Mucosa of stomach (tissue), 1 donor: ENCODE measurements around the gene MSL1.

Experiments
- H3K27me3 ChIP-seq: one replicate; pipeline ENCODE4 v1.7.0; 2013; ENCODE audit warnings: mild to moderate bottlenecking, low read length; ENCODE audit not compliant: control insufficient read depth, insufficient read depth
- H3K36me3 ChIP-seq: one replicate; pipeline ENCODE4 v1.7.0; 2013; ENCODE audit warnings: low read length; ENCODE audit not compliant: control insufficient read depth, insufficient read depth
- H3K4me1 ChIP-seq: one replicate; pipeline ENCODE4 v1.7.0; 2013; ENCODE audit warnings: mild to moderate bottlenecking, low read length; ENCODE audit not compliant: control insufficient read depth, insufficient read depth
- H3K4me3 ChIP-seq: one replicate; pipeline ENCODE4 v1.7.0; 2013; ENCODE audit warnings: low read length
- H3K9ac ChIP-seq: one replicate; pipeline ENCODE4 v1.7.0; 2013; ENCODE audit warnings: mild to moderate bottlenecking, low read length, moderate library complexity
- H3K9me3 ChIP-seq: one replicate; pipeline ENCODE4 v1.7.0; 2013; ENCODE audit warnings: mild to moderate bottlenecking, low read length, moderate library complexity; ENCODE audit not compliant: control insufficient read depth
- donor health status: Pancreatic carcinoma.

MSL1 gene

GRCh38 chr17:40167685-40168261 lies 46.0 kb downstream of the MSL1 start:
- Histone ChIP-seq H3K9me3 (no peaks in the 10 kb centered on the region), H3K9ac (no peak overlapping the region), H3K4me3 (no peak overlapping the region), H3K27me3 (no peaks in the 10 kb centered on the region), H3K36me3 (peaks cover 19% of the 10 kb centered on the region), H3K4me1 (no peaks in the 10 kb centered on the region)

GRCh38 chr17:40168262-40168832 lies 46.6 kb downstream of the MSL1 start:
- Histone ChIP-seq H3K36me3 (peaks cover 19% of the 10 kb centered on the region), H3K4me3 (no peak overlapping the region), H3K9ac (no peak overlapping the region), H3K27me3 (no peaks in the 10 kb centered on the region), H3K9me3 (no peaks in the 10 kb centered on the region), H3K4me1 (no peaks in the 10 kb centered on the region)

- Histone ChIP-seq H3K9me3 (no peaks in the 10 kb centered on the region), H3K4me1 (no peaks in the 10 kb centered on the region), H3K4me3 (no peak overlapping the region), H3K9ac (no peak overlapping the region), H3K27me3 (no peaks in the 10 kb centered on the region), H3K36me3 (peaks cover 19% of the 10 kb centered on the region)
Measured at GRCh38 chr17:40170325-40170724, 48.6 kb downstream of the MSL1 start.

- no peak overlapping the region for H3K4me3 ChIP-seq
- peaks cover 19% of the 10 kb centered on the region for H3K36me3 ChIP-seq
- H3K9me3 ChIP-seq, result no peaks in the 10 kb centered on the region
- no peaks in the 10 kb centered on the region for H3K27me3 ChIP-seq
- H3K4me1 ChIP-seq, result peaks cover 14% of the 10 kb centered on the region
- H3K9ac ChIP-seq, result no peak overlapping the region
Measured at GRCh38 chr17:40171750-40172149, 50.0 kb downstream of the MSL1 start.

GRCh38 chr17:40173091-40173777 lies 51.5 kb downstream of the MSL1 start:
- Histone ChIP-seq H3K36me3 (peaks cover 11% of the 10 kb centered on the region), H3K9me3 (no peaks in the 10 kb centered on the region), H3K4me3 (no peak overlapping the region), H3K4me1 (peaks cover 18% of the 10 kb centered on the region), H3K27me3 (no peaks in the 10 kb centered on the region), H3K9ac (no peak overlapping the region)

- H3K4me3 ChIP-seq, result no peak overlapping the region
- no peaks in the 10 kb centered on the region for H3K27me3 ChIP-seq
- no peaks in the 10 kb centered on the region for H3K9me3 ChIP-seq
- H3K9ac ChIP-seq, result no peak overlapping the region
- peaks cover 11% of the 10 kb centered on the region for H3K36me3 ChIP-seq
- H3K4me1 ChIP-seq, result peaks cover 18% of the 10 kb centered on the region
Measured at GRCh38 chr17:40173778-40174135, 52.0 kb downstream of the MSL1 start.

GRCh38 chr17:40174514-40174913 lies 52.7 kb downstream of the MSL1 start:
- H3K9ac ChIP-seq, result no peak overlapping the region
- no peaks in the 10 kb centered on the region for H3K27me3 ChIP-seq
- H3K9me3 ChIP-seq, result no peaks in the 10 kb centered on the region
- peaks cover 11% of the 10 kb centered on the region for H3K36me3 ChIP-seq
- peaks cover 20% of the 10 kb centered on the region for H3K4me1 ChIP-seq
- no peak overlapping the region for H3K4me3 ChIP-seq

- H3K4me3 ChIP-seq, result no peak overlapping the region
- H3K27me3 ChIP-seq, result no peaks in the 10 kb centered on the region
- H3K36me3 ChIP-seq, result peaks cover 7% of the 10 kb centered on the region
- H3K9me3 ChIP-seq, result no peaks in the 10 kb centered on the region
- peak overlapping the region; percentile 49 for H3K9ac ChIP-seq
- peaks cover 36% of the 10 kb centered on the region for H3K4me1 ChIP-seq
Measured at GRCh38 chr17:40175928-40176753, 54.4 kb downstream of the MSL1 start.

- peak overlapping the region; percentile 49 for H3K9ac ChIP-seq
- peaks cover 1% of the 10 kb centered on the region for H3K36me3 ChIP-seq
- no peak overlapping the region for H3K4me3 ChIP-seq
- H3K27me3 ChIP-seq, result no peaks in the 10 kb centered on the region
- H3K4me1 ChIP-seq, result peaks cover 42% of the 10 kb centered on the region
- no peaks in the 10 kb centered on the region for H3K9me3 ChIP-seq
Measured at GRCh38 chr17:40176754-40177110, 55.0 kb downstream of the MSL1 start.

GRCh38 chr17:40177275-40177874 lies 55.6 kb downstream of the MSL1 start, which contains the start of gene RAPGEFL1:
RAPGEFL1 (plus strand) TSS chr17:40177470; CDS start chr17:40177862, 392 bp downstream.
- peak within 1 kb of the TSS; percentile 81 for H3K9ac ChIP-seq
- peak within 1 kb of the TSS; percentile 66 for H3K4me3 ChIP-seq
- H3K9me3 ChIP-seq, result no peaks in the 10 kb centered on the region
- no peaks in the 10 kb centered on the region for H3K36me3 ChIP-seq
- H3K27me3 ChIP-seq, result no peaks in the 10 kb centered on the region
- peaks cover 48% of the 10 kb centered on the region for H3K4me1 ChIP-seq

- Histone ChIP-seq H3K4me3 (peak overlapping the region; percentile 66), H3K4me1 (peaks cover 48% of the 10 kb centered on the region), H3K9ac (peak overlapping the region; percentile 81)
Measured at GRCh38 chr17:40178021-40178601, 56.3 kb downstream of the MSL1 start.

More at GRCh38 chr17:40178021-40178601, 56.3 kb downstream of the MSL1 start:
- no peaks in the 10 kb centered on the region for H3K9me3 ChIP-seq
- H3K27me3 ChIP-seq, result no peaks in the 10 kb centered on the region
- no peaks in the 10 kb centered on the region for H3K36me3 ChIP-seq
